Measurements from ENCODE around the gene EFL1.

The EFL1 gene

DNA sequence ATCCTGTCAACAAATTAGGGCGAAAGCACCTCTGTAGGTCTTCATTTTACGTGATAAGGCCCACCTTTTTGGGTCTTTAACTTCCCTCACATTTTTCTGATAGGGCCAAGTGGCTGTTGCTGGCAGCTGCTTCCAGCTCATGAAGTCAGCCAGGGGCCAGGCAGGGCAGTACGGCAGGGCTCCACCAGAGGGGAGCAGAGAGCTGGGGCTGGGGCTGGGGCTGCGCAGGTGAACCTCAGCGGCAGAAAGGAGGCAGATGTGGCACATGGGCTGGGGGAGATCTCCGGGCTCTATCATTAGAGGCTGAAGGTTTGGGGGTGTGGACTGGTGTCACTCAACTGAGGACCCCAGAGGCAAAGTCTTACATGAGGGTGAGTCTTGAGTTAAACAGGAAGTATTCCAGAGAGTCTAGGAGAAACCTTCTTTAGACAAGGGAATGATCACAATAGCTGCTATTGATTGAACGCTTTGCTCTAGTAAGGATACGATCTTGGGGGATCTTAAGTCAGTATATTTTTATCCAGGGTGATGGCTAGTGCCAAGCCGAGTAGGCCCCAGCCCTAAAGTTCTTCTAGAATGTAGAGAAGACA lies 153.9 kb downstream of the EFL1 start:
- TF ChIP-seq CTCF (IDR thresholded peaks at IDR 0.05; ENCODE audit: insufficient read depth, low read depth, low read length, missing control alignments): peak; percentile 89
- H3K4me3 ChIP-seq (ENCODE audit: low read depth, low read length): no peak overlapping the region
- peak; percentile 63 for DNase-seq (ENCODE audit: low read depth)

GRCh38 chr15:82106679-82107078 lies 155.9 kb downstream of the EFL1 start:
- H3K4me3 ChIP-seq (ENCODE audit: low read depth, low read length): no peak overlapping the region
- TF ChIP-seq CTCF (IDR thresholded peaks at IDR 0.05; ENCODE audit: insufficient read depth, low read depth, low read length, missing control alignments): no peak
- DNase-seq (ENCODE audit: low read depth): no peak

- no peak overlapping the region for H3K4me3 ChIP-seq (ENCODE audit: low read depth, low read length)
- no peak for TF ChIP-seq CTCF (IDR thresholded peaks at IDR 0.05; ENCODE audit: insufficient read depth, low read depth, low read length, missing control alignments)
- DNase-seq (ENCODE audit: low read depth): no peak
Observed at GRCh38 chr15:82105451-82106215, 156.9 kb downstream of the EFL1 start.

DNA sequence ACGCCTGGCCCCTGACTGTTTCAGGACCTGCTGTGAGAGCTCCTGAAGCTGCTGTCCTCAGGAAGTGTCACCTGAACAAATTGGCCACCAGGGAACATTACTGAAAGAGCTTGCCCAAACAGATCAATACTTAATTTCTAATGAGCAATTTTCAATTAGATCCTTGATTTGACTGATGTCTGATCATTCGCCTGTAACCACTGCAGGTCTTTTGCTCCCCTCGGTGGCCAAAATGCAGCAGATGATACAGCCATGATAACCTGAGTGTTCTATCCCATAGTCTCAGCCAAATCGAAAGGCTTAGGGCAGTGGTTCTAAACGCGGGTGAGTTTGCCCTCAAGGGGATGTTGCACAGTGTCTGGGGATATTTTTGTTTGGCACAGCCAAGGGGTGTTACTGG lies 159.1 kb downstream of the EFL1 start:
- no peak overlapping the region for H3K4me3 ChIP-seq (ENCODE audit: low read depth, low read length)
- no peak for DNase-seq (ENCODE audit: low read depth)
- TF ChIP-seq CTCF (IDR thresholded peaks at IDR 0.05; ENCODE audit: insufficient read depth, low read depth, low read length, missing control alignments): no peak

GRCh38 chr15:82100111-82100929 lies 162.2 kb downstream of the EFL1 start:
- TF ChIP-seq CTCF (IDR thresholded peaks at IDR 0.05; ENCODE audit: insufficient read depth, low read depth, low read length, missing control alignments): no peak
- DNase-seq (ENCODE audit: low read depth): no peak
- H3K4me3 ChIP-seq (ENCODE audit: low read depth, low read length): no peak overlapping the region

DNA sequence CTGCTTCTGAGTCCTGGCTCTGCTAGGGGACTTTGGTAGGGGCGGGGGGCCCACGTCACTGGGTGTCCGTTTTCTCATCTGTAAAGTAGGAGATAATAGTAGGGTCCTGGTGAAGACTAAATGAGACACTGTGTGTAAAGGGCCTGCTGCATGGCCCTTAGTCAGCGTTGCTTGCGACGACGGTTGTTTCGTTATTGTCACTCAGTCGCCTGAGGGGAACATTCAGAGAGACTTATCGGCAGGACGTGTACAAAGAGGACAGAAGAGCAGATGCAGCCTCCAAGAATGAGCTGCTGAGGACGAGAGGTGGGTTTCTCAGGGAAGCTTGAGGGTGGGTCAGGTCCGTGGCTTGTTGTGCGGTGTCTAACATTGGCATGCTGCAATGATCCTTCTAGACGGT lies 163.9 kb downstream of the EFL1 start:
- TF ChIP-seq CTCF (IDR thresholded peaks at IDR 0.05; ENCODE audit: insufficient read depth, low read depth, low read length, missing control alignments): no peak
- no peak for DNase-seq (ENCODE audit: low read depth)
- H3K4me3 ChIP-seq (ENCODE audit: low read depth, low read length): no peak overlapping the region

Measured in GM12865 (cell line).